Central memory CD4-positive, alpha-beta T cell (primary cell): ENCODE data around the gene NFATC1.

Source experiments
- DNase-seq: peaks from one replicate; pipeline ENCODE4 v3.0.0; 2022

Gene NFATC1

DNA sequence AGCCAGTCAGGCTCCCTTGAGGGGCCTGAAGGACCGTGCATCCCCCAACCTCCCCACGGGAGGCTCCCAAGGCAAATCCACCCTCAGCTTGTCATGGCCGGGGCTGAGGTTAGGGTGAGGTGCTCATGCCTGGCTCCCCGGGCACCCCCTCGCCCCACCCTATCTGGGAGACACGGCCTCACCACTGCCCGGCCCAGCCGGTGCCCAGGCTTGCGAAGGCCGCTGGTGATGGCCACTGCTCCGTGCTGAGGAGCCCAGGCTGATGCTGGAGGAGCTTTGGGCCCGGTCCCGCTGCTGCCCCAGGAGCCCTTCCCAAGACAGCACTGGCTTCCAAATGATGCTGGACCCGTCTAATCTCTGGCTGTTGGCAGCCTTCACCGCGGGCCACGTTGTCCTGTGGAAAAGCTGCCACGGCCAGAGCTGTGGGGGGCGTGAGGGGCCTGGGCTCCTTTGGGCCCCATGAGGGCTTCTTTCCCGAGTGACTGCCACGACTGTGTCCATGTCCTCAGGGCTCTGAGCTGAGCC, 148.2 kb downstream of the NFATC1 start:
- DNase-seq, result no peak

DNA sequence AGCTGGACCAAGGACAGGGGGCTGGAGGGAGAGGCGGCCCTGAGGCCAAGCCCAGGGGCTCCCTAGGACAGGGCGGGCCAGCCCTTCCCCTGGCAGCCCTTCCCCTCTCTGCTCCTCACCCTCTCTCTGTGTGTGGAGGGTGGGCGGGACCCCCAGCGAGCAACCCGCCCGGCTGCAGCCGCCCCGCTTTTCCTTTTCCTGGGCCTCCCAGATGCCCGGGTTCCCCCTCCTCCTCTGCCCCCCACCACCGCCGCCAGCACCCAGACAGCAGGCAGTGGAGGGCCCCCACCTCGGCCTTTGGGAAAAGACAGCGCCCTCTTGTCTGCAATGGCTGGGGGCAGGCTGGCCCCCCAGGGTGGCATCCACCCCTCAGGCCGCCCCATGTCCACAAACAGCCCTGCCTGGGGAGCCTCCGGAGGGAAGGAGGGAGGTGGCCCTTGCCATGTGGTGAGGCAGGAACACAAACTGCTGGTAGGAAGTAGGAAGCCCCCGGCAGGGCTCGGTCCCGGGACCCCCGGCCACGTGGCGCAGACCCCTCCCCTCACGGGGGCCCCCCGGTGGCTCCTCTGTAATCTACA, 148.7 kb downstream of the NFATC1 start:
- DNase-seq, result no peak

DNA sequence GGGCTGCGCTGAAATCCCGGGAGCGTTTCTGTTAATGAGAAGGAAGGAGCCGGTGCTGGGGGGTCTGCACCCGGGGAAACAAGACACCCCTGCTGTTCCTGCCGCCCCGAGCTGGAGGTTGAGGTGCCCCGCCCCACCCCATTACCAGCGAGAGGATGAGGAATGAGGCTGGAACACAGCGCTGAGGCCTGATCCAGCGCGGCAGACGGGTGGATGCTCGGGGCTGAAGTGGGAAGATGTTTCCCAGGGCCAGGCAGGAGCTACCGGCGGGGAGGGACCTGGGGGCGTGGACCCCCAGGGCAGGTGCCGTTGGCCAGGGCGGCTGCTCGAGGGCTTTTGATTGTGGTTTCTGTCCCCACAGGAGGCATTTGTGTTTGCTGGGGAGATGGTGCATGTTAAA, 149.5 kb downstream of the NFATC1 start:
- DNase-seq, result no peak

DNA sequence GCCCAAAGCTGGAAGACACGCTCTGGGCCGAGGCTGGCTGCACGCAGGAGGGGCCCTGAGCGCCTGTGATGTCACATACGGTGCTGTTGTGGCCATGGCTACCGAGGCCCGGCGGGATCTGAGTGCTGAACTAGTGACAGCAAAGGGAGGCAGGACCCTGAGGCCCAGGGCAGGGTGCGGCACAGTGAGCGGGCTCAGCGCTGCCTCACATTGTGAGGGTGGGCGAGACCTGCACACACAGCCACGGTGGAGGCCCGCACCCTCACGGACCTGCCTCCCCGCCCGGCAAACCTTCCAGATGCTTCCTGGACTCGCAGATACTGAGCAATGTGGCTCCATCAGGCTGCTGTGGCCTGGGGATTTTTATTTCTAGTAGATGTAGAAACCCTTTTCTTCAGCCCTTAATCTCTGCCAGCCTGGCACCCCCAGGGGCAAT, 150.0 kb downstream of the NFATC1 start:
- no peak for DNase-seq

DNA sequence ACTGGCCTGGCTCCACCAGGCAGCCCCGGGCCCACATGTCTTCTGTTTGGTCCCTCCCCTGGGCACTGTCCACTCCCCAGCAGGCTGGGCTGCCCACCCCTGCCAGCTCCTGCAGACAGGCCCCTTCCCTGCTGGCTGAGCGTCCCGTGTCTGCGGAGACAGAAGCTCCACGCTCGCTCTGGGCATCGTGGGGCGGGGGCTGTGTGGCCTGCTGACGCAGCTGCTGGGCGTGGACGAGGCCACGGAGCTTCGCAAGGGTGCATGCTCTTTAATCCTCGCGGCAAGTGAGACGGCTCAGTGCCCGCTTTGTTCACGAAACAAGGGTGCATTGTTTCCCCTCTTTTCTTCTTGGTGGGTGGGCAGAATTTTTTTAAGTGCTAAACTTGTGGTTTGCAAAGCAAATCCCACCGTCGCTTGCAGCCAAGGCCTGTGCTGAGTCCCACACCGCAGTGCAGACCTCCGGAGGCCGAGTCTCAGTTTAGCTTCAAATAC, 151.1 kb downstream of the NFATC1 start:
- DNase-seq, result no peak

DNA sequence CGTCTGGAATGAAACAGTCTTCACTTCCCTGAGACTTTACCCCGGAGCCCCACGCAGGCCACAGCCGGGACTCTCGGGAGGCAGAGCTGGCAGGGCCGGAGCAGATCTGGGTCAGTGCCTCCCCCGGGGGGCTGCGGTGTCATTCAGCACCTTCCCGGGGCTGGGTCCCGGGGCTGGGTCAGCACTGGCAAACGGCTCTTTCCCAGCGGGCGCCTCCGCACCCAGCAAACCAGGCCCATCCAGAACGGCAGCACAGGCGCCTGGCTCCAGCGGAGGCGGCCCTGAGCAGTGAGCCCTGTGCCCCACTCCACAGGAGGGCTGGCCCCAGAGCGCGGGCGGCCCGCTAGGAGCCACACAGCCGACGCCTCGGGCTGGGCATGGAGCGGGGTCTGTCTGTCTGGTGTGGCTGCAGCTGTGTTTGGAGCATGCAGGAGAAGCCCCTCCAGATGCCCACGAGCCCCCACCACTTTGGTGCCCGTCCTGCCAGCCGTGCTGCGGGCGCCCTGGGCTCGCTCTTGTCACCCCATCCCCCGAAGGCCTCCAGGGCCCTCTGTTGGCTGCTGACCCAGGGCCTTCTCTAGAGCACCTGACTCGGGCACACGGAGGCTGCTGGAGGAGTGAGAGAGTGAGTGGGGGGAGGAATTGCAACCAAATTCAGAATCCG, 151.8 kb downstream of the NFATC1 start:
- DNase-seq, result no peak

DNA sequence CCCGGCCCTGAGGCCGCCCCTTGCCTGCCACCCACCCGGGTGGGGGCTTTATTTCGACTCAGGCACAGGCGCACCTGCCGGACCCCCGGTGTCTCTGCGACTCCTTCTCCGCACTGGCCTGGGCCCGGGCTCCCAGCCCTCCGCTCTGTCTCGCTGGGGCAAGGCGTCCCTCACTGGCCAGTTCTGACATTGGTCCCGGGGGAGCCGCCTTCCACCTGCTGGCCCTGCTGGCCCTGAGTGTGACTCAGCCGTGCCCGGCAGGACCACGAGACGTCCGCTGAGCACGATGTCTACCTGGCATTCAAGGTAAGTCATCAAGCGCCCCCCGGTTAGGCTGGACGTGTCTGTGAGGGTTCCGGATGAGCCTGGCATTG, 152.3 kb downstream of the NFATC1 start:
- DNase-seq, result no peak

DNA sequence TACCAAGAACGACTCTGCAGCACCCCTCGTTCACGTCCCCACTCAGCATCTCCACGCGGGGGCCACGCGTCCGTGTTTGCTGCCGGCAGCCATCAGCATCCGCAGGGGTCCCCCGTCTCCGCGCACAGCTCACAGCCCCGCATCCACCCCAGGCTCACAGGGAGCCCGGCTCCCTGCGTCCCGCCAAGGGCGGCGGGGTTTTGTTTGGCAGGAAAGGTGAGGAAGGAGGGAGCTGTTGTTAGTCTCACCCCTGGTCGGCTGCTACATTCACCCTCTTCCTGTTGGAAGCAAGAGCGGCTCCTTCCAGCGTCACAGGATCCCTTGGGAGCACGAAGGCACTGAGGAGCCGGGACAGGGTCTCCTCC, 152.9 kb downstream of the NFATC1 start:
- DNase-seq, result no peak

DNA sequence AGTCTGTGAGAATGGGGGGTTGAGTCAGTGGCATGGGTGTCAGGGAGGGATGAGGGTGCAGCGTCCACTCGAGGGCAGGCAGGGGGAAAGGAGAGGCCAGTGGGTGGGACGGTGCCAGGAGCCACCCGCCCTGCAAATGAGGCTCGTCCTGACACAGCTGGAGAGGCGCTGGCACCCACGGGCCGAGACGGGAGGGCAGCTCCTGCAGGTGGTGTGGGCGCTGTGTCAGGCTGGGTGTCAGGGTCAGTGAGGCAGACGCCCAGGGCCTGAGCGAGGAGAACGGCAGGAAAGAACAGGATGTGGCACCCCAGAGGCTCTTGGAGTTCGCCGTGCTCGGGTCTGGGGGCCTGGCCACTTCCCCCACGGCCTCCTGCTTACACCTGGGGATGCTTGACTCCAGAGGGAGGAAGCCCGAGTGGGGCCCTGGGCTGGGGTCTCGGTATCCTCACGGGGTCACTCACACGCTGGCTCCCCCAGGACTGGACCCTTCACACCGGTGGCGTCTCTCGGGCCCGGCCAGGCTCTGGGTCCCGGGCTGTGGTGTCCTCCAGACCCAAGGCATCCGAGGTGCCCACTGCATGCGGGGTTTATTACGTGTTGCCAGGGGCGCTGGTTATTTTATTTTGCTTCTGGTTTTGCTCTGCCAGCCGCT, 153.4 kb downstream of the NFATC1 start:
- no peak for DNase-seq

DNA sequence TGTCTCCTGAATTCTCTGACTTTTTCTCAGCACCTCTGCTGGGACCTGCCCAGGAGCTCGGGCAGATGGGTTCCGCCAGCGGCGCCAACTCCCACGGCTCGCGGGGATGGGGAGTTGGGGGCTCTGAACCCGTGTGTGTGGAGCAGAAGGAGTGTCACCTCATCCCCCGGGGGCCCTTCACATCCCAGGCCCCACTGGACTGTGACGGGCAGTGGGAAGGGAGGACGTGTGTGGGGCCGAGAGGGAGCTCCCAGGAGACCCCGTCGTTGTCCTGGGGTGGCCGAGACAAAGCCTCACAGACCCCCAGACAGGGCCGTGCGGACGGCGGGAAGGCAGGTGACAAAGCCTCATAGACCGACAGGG, 153.9 kb downstream of the NFATC1 start:
- DNase-seq, result no peak

DNA sequence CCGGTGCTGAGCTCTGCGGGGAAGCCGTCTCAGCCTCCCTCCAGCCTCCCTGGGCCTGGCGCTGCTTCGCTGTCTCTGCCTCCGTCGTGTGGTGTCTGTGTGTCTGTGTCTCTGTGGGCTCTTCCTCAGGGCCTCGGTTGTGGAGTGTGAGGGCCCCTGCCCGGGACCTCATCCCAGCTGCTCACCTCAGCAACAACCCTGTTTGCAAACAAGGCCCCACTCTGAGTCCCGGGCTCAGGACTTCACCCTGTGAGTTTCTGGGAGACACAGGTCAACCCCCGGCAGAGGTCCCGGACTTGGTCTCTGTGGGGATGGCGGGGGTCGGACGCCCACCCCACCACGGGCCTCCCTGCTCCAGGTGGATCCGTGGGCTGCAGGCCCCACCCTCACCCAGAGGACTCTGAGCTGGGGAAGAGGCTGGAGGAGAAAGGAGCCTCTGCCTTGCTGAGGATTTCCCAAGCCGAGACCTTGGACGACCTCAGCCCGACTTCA, 156.5 kb downstream of the NFATC1 start:
- no peak for DNase-seq

DNA sequence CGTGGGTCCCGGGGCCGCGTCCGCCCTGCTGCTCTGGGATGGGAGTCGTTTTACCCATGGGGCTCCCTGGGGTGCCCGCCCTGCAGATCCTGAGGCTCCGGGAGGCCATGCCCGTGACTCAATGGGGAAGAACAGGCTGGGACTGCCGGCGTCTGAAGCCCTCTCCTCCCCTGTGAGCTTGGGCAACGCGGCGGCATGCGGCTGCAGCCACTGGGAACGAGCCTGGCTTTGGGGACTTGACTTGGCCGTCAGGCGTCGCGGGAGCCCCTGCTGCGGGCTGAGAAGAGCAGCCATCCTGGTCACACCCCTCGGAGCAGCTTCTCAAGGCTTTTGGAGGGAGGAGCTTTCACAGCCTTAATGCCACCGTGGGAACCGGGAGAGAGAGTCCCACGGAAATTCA, 157.0 kb downstream of the NFATC1 start:
- no peak for DNase-seq

DNA sequence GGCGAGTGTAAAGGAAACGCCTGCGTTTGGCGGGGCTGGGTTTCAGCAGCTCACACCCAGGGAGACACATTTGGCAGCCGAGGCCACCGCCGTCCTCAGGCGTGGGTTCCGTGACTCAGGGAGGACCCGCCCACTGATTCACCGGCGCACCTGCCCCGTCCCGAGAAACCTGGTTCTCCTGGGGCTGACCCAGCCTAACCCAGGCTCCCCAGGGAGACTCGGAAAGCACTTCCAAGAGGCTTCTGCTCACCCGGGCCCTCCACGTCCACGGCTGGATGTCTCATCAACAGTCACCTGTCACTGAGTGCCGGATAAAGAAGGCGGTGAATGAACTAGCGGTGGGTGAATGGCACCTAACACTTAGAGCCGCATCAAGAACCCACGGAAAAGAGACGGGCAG, 157.4 kb downstream of the NFATC1 start:
- DNase-seq, result no peak

DNA sequence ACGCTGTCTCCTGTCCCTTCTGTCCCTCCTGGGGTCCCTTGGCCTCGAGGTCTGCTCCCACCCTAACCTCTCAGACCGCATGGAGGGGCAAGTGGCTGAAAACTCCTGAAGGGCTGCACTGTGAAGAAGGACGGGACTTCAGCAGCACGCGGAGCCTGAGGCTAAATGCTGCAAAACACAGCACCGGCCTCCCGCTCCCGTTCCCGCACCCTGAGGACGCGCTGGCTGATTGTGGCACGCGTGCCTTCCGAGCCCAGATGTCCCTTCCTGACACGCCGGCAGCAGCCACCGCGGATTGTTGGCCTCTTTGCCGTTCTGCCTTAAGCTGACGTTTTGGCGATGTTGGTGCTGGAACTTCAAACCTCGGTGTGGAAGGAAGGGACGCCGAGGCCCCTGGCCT, 158.0 kb downstream of the NFATC1 start:
- no peak for DNase-seq

DNA sequence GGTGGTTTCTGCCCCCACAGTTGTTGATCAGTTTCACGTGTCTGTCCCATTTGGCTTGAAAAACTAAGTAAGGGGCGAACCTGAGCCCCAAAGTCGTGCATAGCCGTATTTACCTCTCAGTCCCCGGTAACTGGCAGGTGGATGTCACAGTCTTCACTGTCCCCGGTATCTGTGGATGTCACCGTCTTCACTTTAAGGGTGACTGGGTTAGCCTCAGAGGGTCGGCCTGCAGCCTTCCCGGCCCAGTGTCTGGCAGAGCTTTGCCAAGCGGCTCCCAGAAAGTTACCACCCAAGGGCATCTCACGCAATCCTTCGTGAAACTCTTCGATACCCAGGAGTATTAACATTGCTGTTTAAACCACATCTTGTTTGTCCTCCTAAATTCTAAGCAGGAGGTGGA, 158.6 kb downstream of the NFATC1 start:
- no peak for DNase-seq

DNA sequence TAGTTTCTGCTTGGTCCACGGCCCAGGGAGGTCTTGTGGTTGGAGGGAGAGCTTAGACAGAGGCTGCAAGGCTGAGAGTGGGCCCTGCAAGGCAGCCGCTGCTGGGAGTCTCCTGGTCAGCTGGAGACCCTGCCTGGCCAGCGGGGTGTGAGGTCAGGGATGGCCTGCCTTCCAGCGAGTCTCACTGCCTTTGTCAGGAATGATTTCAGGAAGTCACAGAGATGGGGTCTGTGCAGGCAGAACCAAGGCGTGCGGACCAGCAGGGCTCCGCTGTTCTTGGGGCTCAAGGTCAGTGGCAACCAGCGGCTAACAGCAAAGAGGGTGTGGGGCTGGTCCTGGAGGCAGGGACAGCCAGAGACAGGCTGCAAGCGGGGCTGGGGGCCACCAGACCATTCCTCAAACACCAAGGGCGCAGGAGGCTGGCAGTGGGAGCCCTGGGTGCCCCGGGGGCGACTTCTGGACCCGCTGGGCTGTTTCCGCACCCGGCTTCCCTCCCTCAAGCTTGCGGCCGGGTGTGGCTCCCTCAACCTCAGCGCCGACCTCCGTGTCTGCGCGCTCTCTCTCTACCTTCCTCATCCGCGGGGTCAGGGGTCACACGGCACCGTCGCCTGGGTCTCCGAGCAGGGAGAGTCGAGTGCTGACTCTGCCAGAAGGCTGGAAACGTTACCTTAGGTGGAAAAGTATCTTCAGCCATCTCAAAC, 159.4 kb downstream of the NFATC1 start:
- DNase-seq, result no peak

DNA sequence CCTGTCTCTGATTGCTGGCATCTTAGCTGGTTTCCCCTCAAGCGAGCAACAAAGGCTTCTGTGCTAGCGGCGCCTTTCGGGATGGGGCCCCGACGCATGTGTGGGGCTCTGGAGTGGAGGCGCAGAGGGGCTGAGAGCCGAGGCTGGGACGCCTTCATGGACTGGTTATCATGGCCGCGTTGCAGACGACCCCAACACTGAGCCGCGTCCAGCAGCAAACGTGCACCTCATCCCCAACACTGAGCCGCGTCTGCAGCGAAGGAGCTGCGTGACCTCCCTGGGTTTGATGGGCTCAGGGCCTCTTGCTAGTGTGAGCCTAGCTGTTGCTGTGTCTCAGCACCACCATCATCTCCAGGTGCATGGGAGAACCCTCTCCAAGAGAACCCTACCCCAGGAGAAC, 160.2 kb downstream of the NFATC1 start:
- no peak for DNase-seq

DNA sequence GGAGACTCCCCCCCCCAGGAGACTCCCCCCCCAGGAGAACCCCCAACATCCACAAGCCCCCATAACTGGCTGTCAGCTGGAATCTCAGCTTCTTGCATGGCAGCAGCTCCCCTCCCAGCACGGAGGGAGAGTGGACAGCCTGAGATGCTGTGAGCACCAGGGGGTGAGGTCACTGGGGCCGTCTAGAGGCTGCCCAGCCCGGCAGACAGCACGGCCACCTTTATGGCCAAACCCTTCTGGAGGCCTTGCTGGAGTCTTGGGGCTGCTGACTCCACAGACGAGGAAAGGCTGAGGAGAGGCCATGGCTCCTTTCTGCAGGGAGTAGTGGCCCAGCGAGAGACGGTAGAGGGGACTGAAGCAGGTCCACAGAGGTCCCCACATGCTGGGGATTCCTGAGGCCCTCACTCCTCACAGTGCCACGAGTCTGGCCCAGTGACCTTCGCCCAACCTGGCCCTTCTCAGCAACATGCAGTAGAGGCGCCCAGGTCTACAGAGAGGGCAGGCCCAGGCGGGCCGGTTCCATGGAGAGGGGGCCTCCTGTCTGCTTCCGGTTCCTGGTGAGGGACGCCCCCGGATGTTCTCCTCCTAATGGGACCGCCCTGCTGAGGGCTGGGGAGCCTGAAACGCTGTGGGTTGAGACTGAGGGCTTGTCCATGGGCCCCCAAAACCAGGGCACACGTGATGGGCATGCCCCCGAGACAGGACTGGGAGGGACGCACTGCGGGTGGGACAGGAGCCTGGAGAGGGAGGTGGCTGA, 161.3 kb downstream of the NFATC1 start:
- DNase-seq, result no peak

DNA sequence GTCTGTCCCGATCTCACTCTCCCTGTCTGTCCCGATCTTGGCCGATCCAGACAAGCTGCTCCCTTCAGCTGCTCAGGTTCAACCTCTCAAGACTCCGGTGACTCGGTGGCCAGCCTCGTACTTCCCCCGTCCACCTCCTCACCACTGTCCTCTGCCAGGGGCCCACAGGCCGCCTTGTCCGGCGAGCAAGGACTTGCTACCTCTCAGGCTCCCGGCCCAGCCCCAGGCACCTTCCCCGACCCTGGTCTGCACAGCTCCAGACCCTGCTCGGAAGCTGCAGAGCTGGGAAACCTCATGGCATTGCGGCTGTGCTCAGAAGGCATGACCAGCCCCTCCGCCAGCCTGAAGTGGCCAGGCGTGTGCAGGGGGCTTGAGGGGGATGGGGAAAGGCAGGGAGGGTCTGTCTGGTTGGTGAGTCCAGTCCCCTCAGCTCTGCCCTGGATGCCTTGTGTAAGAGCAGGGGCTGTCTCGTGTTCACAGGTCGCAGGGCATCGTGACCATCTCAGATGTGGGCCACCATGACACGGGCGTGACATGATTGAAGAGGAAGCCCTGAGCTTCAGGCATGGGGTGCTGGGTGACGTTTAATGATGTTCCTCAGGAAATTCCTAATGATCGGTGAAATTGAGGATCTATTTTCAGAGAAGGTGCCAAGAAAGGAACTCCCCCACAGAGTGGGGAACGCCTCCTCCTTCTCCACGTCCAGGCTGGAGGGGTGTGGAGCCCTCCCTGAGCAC, 162.6 kb downstream of the NFATC1 start:
- DNase-seq, result no peak

DNA sequence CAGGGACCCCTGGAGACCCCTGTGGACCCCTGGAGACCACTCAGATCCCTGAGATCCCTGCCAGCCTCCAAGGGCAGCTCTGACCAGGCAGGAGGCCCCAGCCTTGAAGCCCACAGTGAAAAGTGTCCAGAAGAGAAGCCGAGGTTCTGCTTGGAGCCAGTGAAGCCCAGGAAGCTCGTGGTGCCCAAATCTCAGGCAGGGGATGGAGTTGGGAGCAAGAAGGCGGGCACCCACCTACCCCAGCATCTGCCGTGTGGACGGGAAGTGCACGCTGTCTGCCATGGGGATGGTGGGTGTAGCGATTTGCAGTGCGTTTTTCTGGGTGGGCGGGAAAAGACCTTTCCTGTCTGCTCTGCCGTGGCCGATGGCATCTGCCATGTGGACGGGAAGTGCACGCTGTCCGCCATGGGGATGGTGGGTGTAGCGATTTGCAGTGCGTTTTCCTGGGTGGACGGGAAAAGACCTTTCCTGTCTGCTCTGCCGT, 163.2 kb downstream of the NFATC1 start:
- DNase-seq, result no peak

DNA sequence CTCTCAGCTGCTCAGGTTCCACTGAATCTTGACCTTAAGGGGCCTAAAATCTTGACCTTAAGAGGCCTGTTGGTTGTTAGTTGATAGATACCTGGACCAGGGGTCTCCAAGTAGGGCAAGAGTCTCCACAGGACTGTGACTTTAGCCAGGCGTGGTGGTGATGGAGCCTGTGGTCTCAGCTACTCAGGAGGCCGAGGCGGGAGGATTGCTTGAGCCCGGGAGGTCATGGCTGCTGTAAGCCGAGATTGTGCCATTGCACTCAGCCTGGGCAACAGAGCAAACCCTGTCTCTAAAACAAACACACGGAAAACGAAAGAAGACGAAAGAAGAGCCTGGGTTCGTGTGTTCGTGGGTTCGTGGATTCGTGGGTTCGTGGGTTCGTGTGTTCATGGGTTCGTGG, 163.7 kb downstream of the NFATC1 start:
- DNase-seq, result no peak
